Panc1 (cell line): ENCODE results near the gene NARS2.

ENCODE experiments used
- CTCF ChIP-seq: fragments of 450-650 bp; IDR thresholded peaks from 2 replicates; pipeline ENCODE4 v1.5.1; 2017; ENCODE audit warnings: mild to moderate bottlenecking
- POLR2AphosphoS5 ChIP-seq: IDR thresholded peaks from 2 replicates; pipeline ENCODE4 v1.6.1; 2012; ENCODE audit warnings: mild to moderate bottlenecking, low read depth, low read length, moderate library complexity
- SIN3A ChIP-seq: IDR thresholded peaks from 2 replicates; pipeline ENCODE4 v1.6.1; 2012; ENCODE audit warnings: low read depth, mild to moderate bottlenecking, low read length, moderate library complexity, borderline replicate concordance; ENCODE audit not compliant: insufficient read depth

GRCh38 chr11:78398715-78399114, 175.9 kb downstream of the NARS2 start:
- TF ChIP-seq CTCF (no peak), SIN3A (no peak), POLR2AphosphoS5 (no peak)
